NCI-H748 treated with DMSO at 0.1 percent for 48 hours (cell line): ENCODE measurements around the gene WNT7A.

ENCODE experiments used
- DNase-seq: peaks from one replicate; lab custom pipeline; 2025; lab: John Stamatoyannopoulos, UW

The WNT7A gene

GRCh38 chr3:13768453-13768852 is 111.4 kb downstream of the WNT7A start:
- DNase-seq, result no peak

DNA sequence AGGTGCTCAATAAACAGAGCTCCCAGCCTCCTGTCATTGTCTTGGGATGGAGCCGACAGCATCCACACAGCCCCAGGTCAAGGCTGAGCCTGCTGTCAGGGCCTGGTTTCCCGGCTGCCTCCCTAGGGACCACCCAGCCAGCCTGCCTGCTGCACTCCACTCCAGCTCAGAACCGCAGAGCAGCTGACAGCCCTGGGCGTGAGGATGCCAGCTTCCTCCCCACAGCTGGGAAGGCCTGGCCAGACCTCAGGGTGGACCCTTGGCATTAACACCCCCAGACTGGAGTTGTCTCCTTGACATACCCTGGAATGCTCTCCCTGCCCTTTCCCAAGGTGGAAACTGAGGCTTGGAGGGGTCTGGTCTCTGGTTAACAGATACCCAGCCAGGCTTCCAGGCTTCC is 112.0 kb downstream of the WNT7A start:
- no peak for DNase-seq

- DNase-seq, result no peak
Observed at GRCh38 chr3:13767030-13767429, 112.8 kb downstream of the WNT7A start.
